GM18511 (cell line): Measurements from ENCODE around the gene CXCR1.
"Not testable (repeated sequence)": the region's sequence is repeated elsewhere in the genome, so short reads cannot be mapped to it uniquely, and the experiment has no call there.

Experiments used
- ATAC-seq: cut with Tn5 transposase; IDR thresholded peaks from one replicate; pipeline ENCODE4 v1.9.1; 2021; ENCODE audit warnings: mild to moderate bottlenecking, moderate library complexity; ENCODE audit not compliant: unreplicated experiment

CXCR1 gene

DNA sequence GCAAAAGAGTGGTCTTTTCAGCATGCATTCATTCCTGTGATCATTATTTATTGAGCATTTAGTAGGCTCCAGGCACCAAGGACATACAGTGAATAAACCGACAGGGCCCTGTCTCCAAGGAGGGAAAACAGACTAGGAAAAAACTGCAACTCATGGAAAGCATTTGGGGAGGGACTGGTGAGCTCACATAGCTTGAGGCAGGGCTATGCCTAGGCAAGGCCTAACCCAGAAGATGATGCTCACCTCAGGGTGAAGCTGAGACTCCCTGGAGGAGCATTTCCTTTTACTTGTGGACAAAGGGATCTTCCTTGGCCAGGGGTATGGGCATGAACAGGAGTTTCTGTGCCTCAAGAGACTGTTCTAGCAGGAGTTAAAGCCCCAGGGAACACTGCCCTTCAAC is 3.9 kb downstream of the CXCR1 start:
- ATAC-seq = no peak

DNA sequence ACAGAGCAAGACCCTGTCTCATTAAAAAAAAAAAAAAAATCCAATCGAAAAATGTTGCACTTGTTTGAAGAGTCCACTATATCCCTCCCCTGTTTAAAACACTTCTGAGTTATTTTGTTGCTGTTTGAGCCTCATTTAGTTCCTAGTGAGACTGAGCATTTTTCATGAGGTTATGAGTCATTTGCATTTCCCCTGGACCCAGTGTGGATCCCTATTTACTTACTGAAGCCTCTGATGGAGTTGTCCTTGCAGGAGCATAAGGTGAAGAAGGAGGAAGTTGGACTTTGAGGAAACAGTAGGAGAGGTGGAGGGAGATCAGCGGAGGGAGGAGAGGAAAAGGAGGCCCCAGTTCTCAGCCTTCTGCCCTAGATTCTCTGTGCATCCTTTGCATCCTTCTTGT is 5.1 kb downstream of the CXCR1 start:
- ATAC-seq = no peak

DNA sequence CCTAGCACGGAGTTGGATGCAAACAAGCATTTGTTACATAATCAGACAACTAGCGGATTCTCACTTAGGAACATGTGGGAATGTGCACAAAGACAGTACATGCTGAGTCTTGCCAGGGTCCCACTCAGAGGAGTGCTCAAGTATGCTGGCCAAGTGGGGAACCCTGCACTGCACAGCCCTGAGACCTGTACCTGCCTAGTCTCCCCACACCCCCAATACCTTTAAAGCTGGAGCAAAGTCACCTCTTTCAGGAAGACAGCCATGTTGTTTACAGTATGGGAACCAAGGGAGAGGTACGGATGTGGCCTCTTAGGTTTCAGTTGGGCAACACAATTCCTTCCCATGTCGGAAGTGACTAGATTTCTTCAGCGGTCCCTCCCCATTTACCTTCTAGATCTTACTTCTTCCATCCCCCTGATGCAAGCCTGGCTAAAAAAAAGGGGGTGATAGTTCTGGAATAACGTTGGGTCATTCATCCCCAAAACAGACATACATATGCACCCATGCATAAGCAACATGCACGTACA is 10.7 kb downstream of the CXCR1 start:
- no peak for ATAC-seq

DNA sequence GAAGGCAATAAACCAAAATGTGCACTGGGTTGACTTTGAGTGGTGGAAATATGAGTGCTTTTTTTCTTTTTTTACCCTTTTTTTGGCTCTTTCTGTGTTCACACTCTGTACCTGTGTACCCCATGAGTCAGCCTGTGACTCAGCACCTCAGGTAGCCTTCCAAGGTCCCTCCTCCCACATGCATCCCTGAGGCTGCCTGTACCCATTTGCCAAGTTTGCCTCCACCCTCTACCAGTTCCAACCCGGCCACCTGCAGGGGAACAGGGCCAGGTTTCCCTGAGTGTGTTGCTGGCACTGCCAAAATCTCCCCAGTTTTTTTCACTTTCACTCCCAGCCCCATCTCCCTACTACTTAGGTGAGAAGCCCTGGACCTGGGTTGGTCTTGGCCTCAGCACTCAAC is 14.0 kb downstream of the CXCR1 start:
- no peak for ATAC-seq

DNA sequence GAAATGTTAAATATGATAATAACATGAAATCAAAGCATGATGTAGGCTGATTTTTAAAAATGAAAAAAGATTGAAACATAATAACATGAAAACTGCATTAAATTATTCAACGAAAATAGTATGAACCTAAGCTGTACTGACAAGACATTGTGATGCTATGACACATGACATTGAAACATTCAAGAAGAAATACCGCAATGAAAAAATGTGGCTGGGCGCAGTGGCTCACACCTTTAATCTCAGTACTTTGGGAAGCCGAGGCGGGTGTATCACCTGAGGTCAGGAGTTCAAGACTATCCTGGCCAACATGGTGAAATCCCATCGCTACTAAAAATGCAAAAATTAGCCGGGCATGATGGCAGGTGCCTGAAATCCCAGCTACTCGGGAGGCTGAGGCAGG is 14.6 kb downstream of the CXCR1 start:
- ATAC-seq = no peak

DNA sequence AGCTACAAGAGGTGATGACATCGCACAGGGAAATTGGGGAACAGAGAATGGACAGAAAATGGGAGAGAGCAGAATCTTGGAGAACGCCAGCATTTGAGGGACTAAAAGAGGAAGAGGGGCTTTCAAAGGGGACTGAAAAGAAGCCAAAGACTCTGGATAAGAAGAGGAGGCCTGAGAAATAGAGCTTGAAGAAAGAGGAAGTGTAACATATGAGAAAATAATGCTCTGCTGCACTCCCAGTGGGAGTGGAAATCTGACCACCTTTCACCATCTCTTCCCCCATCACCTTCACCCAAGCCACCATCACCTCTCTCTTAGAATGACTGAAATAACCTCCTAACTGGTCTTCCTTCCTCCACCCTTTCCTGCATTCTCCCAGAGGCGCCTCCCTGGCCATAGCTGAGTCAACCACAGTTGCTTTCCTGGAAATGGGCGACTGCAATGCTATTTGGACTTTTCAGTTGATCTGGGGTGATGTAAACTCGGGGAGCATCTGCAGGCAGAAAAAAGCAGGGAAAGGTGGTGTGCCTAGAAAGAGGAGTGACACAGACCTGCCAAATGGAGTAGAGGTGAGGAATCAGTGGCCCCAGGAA is 16.8 kb downstream of the CXCR1 start:
- no peak for ATAC-seq

DNA sequence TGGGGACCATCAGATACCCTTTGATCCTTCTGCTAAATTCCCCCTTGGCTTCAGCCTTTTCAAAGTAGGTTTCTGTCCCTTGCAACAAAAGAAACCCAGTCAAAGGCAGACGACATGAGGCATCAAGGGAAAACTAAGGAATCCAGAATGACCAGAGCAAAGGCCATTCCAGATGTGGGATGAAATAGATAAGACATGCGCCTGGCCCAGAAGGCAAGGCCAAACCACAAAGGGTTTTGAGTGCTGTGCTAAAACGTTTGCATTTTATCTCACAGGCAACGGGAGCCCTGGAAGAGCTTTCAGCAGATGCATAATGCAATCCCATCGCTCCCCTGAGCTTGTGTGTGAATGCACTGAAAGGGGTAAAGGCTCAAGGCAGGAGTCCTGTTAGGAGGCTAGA is 17.7 kb downstream of the CXCR1 start:
- ATAC-seq = no peak

DNA sequence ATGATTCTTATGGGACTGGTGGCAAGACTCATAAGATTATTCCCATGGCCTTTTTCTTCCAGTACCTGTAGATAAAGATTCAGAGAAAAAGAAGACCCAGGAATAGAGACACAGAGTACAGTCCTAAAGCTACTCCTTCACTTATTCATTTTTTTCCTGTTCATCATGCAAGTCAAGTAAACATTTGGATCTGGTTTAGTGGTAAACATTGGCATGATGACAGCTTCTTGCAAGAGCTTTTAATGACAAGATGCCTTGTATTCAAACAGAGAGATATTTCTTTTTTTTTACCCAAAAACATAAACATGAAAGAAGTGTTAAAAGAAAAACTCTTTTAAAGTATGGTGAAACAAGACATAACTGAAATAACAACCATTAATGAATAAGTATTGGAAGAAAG is 20.7 kb downstream of the CXCR1 start:
- ATAC-seq = no peak

DNA sequence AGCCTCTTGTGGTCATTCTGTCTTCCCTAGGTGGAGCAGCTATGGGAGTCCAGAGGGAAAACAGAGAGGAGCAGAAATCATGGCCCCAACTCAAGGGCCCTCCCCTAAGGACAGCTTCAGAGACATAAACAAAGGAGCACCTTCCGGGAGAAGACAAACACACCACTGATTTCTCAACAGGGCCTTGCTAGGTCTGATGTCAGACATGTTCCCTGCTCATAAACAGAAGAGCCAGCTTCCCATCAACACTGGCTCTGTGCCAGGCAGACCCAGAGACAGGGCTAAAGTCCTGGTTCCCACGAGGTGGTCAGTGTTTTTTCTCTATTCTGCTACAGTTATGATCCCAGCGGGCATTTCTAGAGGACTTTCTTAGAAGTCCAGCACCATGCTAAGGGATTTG is 21.6 kb downstream of the CXCR1 start:
- no peak for ATAC-seq

DNA sequence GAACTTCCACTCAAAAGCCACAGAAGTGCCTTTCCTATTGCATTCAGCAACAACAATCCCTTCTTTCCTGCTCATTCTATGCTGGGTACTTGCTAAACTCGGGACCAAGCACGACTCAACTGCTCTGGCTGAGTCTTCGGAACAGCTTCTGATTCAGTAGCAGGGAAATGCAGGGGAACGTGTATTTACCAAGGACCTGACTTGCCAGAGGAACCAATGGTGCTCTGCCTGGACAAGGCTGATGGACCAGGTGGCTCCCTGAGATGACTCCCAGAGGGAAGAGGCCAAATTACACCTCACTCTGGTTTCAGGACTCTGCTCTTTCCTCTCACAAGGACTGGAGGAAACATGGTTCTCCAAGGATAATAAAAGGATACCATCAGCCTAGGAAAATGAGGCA is 28.7 kb downstream of the CXCR1 start:
- ATAC-seq = no peak

DNA sequence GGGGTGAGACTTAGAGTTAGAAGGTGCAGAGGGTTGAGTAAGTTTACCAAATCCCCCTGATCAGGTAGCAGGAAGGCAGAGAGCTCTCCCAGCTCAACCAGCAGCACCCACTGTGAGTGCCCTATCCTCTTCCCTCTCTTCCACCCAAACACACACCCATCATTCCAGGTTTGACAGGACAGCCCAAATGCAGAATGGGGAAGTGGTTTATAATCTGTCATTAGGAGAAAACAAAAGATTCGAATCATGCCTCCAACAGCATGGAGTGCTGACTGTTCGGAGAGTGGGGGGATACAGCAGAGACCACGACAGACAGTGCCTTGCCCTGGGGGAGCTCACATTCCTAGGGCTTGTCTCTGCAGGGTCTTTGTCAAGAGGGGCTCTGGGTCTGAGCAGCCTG is 29.2 kb downstream of the CXCR1 start:
- ATAC-seq = no peak

DNA sequence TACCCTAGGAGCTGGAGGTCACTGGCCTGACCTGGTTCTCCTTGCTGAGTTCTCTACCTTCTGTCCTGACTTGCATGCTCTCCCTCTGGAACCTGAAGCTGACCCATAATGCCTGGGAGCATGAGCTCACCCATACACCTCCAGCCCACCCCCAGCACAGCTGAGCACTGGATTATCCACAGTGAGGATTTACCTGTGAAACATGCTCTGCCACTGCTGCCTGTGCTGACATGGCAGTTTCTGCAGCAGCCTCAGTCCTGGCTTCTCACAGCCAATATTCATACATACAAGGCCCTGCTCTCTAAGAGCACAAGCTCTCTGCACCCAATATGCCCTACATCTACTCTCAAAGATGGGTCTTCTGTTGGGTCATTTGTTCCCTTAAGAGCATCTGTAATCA is 35.9 kb downstream of the CXCR1 start:
- no peak for ATAC-seq

DNA sequence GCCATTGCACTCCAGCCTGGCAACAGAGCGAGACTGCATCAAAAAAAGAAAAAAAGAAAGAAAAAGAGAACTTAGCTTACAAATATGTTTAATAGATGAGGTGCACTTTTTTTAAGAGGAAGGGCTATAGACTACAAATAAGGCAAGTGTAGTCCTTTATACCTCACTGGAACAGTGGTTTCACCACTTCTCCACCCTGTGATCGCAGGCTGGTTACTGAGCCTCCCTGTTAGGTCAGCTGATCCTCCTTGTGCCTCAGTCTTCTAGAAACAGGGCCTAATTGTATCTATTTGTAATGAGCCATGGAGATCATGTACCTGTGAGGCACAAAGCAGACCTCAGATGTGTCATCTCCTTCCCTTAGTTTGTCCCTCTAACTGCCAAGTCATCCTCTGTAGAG is 36.4 kb downstream of the CXCR1 start:
- no peak for ATAC-seq

DNA sequence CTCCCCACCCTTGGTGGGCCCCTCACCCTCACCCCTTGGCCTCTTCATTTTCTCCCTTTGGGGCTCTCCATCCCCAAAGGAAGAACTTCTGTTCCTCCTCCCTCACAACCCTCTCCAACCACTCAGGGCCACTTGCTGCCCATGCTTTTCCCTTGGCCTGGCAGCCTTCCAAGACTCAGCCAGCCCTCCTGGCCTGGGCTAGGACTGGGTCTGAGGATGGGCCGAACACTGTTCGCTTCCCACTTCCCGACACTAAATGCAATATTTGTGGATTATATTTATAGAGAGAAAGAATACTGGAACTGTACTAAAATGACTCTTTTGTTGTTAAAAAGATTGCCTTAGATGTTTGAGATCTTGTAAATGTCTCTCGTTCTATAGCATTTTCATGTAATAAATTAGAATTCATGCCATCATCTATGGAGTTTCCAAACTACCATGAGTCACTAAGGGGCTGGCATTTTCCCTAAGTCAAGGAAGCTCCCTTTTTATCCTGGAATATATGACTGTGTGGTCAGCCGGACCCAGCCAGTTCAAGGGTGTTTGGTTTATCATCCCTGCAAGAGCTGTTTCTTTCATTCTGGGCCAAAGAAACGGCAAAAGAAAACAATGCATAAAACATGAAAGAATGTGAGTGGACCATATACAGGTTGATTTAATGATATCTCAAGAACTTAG is 37.2 kb downstream of the CXCR1 start:
- no peak for ATAC-seq

DNA sequence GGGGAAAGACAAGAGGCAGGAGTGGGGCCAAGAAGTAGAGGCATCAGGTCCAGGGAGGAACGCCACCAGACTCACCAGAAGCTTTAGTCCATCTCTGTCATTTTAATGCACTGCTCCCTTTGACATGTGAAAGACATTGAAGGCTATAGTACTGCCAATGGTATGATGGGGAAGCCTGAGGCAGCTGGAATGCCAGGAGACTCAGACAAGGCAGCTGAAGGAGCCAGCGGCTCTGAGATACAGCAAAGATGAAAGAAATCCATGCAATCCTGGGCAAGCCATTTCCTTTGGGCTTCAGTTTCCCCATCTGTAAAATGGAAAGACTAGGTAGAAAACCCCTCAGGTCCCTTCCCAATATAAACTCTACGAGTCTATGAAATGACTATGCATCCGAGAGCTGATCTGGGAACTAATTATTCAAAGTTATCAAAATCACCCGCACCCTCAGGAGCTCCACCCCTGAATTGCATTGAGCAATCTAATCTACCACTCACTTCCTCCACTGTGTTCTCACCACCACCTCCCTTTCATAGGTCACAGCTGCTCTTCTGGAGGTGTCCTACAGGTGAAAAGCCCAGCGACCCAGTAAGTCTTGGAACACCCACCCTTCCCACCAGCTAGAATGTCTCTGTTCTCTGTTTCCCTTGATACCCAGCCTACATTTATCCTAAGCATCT is 37.8 kb downstream of the CXCR1 start:
- ATAC-seq = no peak

DNA sequence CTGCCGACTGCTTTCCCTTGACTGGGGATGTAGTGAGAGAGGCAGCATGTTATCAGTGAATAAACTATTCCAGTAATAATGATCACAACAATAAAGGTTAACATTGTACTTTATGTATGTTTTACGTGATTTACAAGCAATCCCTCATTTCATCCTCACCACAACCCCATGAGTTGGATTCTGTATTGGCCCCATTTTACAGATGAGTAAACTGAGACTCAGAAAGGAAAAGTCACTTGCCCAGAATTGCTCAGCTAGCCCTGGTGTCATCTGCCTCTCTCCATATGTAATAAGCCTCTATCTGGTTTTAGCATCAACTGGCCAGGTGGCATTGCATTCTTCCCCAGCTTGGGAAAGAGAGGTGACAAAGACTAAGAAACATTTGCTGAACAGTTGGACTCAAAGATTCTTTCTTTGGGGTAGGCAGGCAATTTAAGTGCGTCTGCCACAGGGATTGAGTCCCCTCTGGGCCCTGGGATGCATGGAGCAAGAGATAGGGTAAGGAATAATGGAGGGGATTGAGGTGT is 38.8 kb downstream of the CXCR1 start:
- ATAC-seq = no peak

DNA sequence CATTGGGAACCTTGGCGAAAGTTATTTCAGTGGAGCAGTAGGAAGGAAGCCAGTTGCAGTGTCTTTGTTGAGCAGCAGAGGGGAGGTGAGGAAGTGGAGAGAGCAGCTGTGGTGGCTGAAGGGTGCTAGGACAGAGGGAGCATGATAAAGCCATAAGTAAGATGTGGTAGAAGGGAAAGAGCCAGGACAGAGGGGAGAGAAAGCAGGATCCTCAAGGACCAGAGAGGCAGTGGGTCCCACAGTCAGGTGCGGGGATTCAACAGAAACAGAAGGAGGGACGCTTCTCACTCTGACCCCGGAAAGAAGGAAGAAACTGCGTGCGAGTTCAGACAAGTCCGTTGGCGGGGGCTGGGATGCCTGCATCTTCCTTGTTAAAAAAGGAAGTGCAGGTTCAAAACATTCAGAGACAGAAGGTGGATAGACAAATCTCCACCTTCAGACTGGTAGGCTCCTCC is 41.1 kb downstream of the CXCR1 start, which contains the start of gene CXCR2:
Gene CXCR2 (plus strand): TSS at position 403 of the 455 bp plus-strand sequence. CDS start 8,774 bp downstream, outside the sequence.
- ATAC-seq = peak; percentile 58

DNA sequence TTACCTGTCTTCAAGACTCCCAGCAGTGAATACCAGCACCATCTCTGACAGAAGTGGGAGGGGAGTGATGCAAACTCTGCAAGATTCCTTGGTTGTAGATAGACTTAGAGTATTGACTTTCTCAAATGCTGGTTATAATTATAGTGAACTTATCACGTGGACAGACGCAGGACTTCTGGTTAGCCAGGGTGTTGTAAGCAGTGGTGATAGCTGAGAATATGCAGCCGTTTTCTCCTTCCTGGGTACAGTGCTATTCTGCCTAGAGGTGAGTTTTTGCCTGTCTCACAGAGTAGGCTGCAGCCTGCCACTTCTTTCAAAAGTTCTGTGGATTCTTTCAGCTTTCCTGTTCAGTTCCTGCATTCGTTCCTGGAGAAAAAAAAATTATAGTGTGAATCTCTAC is 41.7 kb downstream of the CXCR1 start:
- ATAC-seq = no peak

DNA sequence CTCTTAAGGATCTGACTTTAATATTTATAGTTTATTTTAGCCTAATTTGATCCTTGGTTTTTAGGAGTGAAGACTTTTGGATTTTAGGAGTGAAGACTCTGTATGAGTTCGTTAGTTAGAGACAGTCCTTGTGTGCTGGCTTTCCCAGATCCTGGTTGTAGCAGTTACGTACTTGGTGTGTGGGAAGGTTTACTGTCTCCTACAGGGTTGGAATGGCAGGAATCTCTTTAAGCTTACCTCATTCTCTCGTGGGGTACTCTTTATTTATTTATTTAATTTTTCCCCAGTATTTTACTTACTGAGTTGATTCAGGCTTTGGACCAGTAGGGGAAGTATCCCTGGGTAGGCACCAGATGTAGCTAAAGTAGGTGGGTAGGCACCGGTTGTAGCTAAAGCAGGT is 42.8 kb downstream of the CXCR1 start:
- no peak for ATAC-seq

DNA sequence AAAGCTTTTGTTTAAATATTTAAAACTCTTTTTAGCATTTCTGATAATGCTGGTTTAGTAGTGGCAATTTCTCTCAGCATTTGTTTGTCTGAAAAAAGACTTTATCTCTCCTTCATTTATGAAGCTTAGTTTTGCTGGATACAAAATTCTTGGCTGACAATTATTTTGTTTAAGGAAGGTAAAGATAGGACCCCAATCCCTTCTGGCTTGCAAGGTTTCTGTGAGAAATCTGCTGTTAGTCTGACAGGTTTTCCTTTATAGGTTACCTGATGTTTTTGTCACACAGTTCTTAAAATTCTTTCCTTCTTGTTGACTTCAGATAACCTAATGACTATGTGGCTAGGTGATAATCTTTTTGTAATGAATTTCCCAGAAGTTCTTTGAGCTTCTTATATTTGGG is 44.5 kb downstream of the CXCR1 start:
- ATAC-seq = not testable (repeated sequence)

DNA sequence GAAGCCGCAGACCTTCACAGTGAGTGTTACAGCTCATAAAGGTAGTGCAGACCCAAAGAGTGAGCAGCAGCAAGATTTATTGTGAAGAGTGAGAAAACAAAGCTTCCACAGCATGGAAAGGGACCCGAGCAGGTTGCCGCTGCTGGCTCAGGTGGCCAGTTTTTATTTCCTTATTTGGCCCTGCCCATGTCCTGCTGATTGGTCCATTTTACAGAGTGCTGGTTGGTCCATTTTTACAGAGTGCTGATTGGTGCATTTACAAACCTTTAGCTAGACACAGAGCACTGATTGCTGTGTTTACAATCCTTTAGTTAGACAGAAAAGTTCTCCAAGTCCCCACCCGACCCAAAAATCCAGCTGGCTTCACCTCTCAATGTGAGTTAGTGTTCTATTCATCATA is 45.0 kb downstream of the CXCR1 start:
- not testable (repeated sequence) for ATAC-seq
